CD4-positive, alpha-beta T cell treated with Interleukin-2 at 100 ng/mL for 4 hours (primary cell): Measurements from ENCODE around the gene WEE1.
"Not testable (repeated sequence)": the region's sequence is repeated elsewhere in the genome, so short reads cannot be mapped to it uniquely, and the experiment has no call there.

ENCODE experiments used
- DNase-seq: peaks from one replicate; pipeline ENCODE4 v3.0.0-alpha.2; 2020; ENCODE audit warnings: low spot score

WEE1 gene

DNA sequence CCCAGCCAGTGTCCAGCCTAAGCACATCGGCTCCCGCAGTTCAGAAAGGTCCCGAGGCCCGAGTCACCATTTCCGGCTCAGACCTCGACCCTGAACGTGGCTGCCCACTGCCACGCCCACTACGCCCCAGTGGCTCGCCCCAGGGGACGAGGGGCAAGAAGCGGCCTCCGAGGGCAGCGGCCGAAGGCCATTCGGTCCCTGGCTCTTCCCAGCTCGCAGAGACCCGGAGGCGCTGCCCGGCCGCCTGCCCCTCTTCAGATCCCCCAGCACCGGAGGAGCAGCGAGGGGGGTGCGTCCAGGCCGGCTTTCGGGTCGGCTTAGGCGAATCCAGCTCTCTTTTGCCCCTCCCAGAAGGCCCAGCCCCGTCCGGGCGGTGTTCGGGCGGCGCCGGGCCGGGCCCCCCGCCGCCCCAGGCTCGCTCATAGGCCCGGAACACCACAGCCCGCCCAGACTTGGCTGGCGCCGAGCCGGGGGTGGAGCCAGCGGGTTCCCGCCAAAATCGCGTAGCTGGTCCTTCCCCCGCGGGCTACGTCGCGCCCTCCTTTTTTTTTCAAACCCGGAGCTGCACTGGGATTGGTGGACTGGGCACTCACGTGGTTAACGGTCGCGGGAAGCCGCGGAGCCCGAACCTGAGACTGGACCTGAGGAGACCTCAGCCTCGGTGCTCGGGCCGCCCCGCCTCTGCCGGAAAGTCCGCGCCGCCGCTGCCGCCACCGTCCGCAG, at the start of gene WEE1:
TSS of gene WEE1 (plus strand) at position 619 of the 723 bp plus-strand sequence. CDS start 264 bp downstream, outside the sequence.
- peak; percentile 97 for DNase-seq

DNA sequence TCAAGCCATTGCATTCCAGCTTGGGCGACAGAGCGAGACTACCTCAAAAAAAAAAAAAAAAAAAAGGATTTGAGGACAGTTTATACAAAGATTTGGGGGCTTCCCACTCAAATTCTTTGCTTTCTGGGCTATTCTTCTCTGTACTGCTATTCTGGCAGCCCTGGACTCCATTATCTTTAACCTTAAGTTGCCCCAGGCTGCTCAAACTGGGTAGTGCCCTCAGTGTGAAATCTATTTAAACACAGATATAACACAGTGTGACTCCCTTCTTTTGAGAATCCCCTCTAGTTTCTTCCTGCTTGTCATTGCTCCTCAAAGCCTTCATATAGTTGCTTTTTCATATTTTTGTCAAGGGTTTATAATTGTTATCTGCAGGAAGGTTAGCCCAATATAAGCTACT, 49.5 kb upstream of the WEE1 start:
- no peak for DNase-seq

DNA sequence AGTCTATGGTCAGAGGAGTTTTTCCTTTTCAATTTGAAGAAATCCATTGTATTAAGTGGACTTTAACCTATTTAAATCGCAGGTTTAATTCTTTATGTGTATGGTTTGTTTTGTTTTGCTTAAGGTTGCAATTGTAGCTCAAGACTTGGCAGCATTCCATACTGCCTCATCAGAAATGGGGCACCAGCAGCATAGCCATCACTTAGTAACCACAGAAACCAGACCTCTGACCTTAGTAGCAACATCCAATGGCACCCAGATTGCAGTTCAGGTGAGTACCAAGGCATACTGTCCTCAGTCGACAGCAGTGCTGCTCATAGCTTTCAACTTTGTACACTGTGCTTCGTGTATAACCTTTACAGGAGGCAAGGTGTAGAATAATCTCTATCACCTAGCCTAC, 48.4 kb upstream of the WEE1 start:
- DNase-seq, result no peak

DNA sequence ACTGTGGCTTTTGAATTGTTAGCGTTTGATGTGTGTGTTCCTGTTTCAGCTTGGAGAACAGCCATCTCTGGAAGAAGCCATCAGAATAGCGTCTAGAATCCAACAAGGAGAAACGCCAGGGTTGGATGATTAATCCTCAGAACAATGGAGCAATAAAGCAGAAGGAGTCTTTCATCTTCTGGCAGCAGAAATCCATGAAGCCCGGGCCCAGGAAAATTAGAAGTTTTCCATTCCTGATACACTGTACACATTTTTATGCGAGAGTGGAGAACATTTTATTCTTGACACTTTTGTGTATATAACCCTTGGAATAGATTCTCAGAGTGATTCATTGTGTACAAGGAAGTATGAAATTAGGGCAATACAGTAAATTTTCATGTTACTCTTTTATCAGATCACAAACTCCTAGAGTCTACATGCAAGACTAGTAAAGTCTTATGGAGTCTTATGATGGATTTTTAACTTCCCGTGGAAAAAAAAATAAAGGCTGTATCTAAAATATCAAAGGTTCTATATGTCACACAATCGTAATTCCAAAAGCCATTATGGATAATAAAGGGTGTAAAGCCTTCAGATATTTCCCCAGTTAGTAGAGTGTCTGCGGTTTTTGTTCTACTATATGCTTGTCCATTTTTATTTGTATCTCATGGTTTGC, 45.9 kb upstream of the WEE1 start:
- DNase-seq, result no peak

DNA sequence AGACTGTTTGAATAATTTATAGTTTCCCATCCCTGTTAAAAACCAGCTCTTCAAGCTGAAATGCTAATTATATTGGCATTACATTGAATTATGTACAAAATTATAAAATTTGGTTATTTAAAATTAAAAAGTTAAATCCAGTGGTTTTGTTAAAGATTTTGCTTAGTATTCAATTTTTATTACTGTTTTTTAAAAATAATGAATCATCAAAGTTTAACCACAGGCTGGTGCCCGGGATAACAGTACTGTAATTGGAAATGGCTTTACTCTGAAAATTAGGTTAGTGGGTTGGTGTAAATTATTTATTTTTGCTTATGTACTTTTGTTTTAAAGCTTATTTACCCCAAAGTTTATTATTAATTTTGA, 45.4 kb upstream of the WEE1 start:
- DNase-seq, result no peak

DNA sequence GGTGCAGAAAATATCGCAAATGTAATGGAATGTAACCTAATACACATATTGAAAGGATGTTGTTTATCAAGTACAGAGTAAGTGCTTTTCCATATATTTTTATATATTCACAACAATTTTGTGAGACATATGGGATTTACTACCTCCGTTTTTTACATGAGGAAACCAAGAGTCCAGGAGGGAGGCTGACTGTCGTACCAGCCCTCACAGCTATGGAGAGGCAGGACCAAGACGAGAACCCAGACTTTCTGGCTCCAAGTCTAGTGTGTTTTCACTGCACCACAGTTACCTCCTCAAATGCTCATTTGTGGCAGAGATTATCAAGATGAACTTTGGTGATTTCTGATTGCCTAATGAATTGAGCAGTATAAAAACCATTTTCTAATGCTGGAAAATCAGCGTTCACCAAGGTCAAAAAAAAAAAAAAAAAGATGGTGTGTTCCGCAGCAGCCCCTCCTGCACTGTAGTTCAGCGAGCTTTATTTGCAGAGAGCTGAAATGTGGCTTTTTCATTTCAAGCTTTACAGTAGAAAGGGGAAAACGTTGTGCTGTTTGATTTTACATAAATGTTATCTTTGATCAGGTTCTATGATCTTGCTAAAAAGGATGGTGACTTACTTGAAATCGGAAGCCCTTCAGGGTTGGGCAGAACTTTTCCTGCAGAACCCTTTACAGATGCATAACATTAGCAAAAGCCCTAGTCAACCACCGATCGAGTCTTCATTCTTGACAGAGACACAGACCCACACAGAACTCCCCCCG, 44.7 kb upstream of the WEE1 start:
- DNase-seq, result no peak

DNA sequence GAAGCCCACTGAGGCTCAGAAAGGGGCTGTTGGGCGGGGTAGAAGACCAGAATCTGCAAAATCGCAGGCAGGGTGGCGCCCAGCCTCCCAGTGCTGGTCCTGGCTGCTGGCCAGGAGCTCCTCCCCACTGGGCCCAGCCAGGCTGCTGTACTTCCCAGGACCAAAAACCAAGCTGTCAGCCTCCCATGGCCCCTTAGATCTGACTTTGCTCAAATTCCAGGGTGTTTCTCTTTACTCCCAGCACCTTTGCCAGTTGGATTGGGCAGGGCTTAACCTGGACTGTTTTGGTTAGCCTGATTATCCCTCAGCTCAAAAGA, 44.2 kb upstream of the WEE1 start:
- no peak for DNase-seq

DNA sequence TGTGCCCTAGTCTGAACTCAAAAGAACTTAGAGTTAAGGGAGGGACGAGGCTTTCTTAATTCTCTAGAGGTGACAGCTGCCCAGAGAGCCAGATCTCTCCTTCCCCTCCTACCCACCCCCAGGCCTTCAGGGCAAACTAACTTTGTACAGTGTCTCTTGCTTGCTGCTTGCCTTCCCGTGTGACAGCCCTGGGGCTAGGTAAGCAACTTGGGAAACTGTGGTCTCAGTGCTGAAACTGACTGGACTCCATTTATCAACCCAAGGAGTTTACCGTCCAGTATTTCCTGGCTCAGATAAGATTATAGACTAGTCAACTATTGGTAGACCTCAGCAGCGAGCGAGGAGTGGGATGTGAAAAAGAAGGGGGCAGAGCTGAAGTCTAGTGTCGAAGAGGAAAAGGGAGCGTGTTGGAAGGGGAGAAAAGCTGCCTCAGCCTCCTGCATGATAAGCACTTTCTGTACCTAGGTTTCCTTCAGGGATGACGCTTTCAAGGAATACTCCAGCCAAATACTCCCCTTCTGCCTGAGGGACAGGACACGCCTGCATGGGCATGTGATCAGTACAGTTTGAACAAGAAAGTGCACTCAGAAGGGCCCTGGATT, 43.3 kb upstream of the WEE1 start:
- no peak for DNase-seq

DNA sequence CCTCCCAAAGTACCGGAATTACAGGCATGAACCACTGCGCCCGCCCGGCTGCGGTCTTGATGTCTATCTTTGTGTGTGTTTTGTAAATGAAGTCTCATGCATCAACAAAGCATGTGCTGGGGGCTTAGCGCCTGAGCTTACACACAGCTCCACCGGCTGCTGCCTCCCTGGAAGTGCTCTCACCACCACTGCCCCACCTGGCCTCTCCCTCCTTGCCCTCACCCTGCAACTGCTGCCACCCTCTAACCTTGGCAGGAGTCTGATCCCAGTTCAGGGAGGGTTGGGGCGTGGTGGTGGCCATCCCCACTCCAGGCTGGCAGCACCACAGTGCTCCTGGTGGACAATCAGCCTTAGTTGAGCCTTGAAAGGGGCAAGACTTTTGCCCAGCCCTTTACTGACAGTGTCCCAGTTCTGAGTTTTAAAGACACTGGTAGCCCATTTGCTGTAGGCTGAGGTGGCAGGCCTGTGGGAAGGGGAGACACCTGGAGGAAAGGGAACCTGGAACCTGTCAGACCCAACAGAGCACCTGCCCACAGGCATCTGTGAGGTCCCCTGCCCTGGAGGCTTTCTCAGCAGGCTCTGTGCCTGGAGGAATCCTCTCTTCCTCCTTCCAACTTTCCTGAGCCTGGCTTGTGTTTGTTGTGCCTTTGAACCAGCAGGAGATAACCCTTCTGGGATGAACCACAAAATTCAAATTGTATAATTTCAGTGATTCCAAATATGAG, 42.4 kb upstream of the WEE1 start:
- no peak for DNase-seq

DNA sequence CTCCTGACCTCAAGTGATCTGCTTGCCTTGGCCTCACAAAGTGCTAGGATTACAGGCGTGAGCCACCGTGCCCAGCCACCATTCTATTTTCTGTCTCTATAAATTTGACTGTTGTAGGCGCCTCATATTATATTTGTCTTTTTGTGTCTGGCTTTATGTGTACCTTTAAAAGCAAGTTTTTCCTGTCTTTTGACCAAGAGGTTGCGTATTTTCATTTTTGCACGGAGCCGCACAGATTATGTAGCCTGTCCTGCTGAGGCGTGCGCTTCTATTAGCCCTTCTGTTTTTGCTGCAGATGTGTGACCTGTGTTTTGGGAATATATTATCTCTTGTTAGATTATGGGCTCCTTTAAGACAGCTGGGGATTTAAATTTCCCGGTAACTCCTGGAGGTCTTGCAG, 40.4 kb upstream of the WEE1 start:
- no peak for DNase-seq

DNA sequence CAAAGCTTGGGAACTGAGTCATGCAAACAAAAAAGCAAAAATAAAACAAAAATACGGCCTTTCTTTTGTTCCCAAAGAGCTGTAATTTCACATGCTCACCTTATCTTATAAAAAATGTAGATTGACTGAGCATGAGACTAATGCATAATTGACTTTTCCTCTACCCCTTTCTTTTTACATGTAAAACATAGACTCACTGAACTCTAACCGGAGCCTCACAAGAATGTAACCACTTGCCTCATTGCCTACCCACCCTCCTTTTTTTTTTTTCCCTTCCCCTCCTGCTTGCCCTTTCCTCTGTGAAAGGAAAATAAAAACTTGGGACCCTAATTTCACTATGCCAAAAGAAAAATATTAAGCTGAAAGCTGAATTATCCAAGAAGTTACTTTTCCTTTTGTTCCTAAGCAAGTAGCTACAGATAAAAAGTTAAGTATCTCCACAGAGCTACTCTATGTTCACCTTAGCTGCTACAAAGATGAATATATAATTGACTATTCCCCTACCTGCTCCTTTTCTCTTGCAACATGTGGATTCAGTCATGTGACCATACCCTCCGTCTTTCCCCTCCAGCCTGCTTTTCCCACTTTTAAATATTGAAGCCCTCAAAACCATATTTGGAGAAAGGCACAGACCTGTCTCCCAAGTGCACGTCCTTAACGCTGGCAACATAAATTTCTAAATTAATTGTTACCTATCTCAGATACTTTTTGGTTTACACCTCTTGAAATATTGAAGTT, 39.6 kb upstream of the WEE1 start:
- no peak for DNase-seq

DNA sequence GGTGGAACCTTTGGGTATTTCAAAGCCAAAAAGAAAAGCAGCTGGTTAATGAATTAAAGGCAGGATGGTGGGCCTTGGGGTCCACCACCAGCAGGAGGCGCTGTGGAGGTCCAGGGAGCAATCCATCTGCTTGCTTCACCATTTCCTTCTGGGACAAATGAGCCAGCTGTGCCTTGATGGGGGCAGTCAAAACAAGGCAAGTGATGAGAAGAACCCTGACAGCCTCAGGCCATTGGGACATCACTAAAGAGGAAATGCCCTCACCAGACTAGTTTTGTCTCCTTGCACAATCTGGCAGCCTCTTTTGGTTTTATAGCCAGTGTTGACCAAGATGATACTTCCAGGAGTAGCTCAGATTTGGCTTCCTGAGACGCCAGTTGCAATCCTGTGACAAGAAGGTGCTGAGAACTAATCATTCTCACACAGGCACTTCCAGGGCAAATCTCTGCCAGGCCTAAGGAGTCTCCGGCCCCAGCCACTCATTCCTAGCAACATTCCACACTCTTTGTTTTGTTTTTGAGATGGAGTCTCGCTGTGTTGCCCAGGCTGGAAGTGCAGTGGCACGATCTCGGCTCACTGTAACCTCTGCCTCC, 38.2 kb upstream of the WEE1 start:
- peak; percentile 81 for DNase-seq

DNA sequence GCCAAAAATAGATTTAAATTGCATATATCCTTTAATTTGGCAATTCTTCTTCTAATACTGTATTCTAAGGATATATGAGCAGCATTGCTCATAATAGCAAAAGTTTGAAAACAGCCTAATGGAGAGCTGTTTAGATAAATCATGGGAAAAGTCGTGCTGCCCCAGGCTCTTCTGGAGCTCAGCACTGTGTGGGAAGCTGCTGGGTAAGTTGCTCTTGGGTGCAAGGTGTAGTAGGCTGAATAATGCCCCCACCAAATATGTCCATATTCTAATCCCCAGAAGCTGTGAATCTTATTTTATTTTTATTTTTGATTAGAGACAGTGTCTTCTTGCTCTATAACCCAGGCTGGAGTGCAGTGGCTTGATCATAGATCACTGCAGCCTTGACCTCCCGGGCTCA, 34.9 kb upstream of the WEE1 start:
- DNase-seq, result no peak

DNA sequence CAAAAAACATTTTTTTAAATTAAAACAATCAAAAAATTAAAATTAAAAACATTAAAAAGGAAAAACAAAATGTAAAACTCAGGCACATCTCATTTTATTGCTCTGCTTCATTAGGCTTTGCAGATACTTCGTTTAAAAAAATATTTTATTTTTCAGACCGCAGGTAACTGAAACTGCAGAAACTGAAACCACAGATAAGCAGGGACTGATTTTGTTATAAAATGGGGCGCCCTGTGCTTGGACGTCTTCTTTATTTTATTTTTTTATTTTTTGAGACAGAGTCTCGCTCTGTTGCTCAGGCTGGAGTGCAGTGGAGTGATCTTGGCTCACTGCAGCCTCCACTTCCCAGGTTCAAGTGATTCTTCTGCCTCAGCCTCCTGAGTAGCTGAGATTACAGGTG, 24.3 kb upstream of the WEE1 start:
- DNase-seq, result not testable (repeated sequence)

DNA sequence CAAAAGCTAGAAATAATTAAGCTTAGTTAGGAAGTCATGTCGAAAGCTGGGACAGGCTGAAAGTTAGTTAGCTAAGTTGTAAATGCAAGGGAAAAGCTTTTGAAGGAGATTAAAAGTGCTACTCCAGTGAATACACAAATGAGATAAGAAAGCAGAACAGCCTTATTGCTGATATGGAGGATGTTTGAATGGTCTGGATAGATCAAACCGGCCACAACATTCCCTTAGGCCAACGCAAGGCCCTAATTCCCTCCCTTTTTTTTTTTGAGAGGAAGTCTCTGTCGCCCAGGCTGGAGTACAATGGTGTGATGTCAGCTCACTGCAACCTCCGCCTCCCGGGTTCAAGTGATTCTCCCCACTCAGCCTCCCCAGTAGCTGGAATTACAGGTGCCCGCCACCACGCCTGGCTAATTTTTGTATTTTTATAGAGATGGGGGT, 23.3 kb upstream of the WEE1 start:
- no peak for DNase-seq

DNA sequence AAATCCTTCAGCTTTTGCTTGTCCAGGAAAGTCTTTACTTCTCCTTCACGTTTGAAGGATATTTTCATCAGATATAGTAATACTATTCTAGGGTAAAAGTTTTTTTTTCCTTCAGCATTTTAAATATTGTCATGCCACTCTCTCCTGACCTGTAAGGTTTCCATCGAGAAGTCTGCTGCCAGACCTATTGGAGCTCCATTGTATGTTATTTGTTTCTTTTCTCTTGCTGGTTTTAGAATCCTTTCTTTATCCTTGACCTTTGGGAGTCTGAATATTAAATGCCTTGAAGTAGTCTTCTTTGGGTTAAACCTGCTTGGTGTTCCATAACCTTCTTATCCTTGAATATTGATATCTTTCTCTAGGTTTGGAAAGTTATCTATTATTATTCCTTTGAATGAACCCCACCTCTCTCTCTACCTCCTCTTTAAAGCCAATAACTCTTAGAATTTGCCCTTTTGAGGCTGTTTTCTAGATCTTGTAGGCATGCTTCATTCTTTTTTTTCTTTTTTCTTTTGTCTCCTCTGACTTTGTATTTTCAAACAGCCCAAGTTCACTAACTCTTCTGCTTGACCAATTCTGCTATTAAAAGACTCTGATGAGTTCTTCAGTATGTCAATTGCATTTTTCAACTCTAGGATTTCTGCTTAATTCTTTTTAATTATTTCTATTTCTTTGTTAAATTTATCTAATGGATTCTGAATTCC, 12.0 kb upstream of the WEE1 start:
- DNase-seq, result no peak

DNA sequence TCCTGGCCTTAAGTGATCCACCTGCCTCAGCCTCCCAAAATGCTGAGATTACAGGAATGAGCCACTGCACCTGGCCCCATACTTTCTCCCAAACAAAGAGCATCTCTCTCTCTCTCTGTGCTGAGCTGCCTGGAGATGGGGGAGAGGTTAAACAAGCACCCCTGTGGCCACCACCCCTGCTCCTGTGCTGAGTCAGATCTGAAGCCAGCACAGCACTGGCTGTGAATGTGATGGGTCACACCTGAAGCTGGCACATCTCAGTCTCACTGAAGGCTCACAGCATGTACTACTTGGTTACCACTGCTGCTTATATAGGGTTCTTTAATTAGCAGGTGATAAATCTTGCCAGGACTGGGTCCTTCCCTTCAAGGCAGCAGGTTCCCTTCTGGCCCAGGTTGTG, 10.8 kb upstream of the WEE1 start:
- no peak for DNase-seq

DNA sequence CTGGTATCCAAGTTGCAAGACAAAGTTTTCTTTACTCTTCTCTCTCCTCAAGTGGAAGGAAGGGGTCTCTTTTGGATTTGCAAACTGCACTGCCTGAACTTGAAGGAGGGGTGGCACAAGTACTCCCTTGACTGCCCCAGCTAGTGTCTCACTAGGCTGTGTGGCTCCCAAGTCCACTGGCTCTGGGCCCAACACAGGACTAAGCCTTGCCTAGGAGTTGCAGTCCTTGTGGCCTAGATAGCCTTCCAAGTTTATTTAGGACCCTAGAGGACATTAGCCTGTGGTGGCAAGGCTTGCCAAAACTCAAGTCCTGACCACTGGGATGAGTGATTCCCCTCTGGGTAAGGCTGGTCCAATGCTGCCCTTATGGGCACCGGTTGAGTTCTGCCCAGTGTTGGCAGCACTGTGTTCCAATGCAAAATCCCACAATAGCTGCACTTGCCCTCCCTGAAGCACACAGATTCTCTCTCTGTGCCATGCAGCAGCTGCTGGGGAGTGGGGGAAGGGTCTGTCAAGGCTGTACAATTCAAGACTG, 10.2 kb upstream of the WEE1 start:
- DNase-seq, result no peak

DNA sequence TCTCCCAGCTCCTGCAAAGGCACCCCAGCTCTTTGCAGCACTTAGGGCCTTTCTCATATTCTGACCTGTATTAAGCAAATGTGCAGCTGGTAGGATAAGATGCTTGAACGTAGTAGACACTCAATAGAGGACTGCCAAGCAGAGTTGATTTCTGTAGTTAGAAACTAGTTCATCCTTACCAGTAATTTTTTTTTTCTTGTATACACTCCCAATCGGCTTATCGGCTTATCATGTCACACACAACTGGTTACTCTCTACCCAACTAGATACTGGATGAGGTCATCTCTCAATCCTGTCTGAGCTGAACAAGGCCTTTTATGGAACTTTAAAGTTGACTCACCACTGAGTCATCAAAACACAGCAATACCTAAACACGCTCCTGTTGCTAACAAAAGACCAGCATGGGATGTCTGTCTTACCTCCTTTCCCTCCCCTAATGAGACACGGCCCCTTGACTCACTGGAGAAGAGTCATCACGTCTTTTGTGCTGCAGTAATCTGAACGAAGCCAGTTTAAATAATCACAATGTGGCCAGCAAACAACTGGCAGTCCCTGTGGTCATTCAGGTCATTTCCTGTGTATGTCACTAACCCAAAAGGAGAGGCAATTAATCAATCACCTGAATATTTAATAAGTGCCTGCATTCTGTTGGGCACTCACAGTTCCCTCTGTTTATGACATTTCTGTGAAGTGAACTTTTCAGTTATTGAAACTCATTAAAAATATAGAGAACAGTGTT, 7.5 kb upstream of the WEE1 start:
- DNase-seq, result peak; percentile 87
